Measurements from ENCODE around the gene RFNG. TPM values are rescaled to one million over a fixed set of nuclear protein-coding genes. Genes with fewer than 3 reads are reported as not detected.
A peak's percentile ranks its signal among the peaks of the same experiment; 100 is the strongest.

The RFNG gene
- total and polyA plus RNA-seq, 2 of the 4 experiments (the other 2 are of a cell fraction) = 6.8 to 47.3 TPM

DNA sequence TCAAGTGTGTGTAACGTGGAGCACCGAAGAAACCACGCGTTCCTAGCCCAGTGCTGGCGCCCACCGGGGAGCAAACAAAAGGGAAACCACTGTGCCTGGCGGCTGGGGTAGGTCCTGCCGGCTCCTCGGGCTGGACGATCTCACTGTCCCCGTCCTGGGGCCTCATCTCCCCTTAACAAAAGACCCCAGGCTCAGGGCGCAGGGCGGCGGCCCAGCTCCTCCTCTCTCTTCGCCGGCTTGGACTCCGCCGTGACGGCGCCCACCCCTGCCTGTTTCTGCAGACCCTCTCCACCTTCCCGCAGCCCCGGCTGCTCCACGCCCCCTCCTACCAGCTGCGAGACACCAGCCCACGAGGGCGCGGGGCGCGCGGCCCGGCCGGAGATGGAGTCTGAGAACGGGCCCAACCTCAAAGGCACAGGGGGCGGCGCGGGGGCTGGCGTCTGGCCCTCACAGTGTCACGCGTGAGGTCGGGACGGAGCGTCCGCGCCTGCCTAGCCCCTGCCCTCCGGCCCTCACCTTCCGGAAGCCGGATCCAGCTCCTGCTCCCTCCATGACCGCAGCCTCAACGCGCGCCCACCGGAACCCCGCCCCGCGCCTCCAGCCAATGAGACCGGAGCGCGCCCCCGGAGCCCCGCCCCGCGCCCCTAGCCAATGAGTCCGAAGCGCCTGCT, 29.2 kb downstream of the RFNG start, which contains the start of gene CENPX:
Gene CENPX (minus strand): TSS at position 569 of the 671 bp plus-strand sequence. CDS start 17 bp downstream, at position 552.
- Histone ChIP-seq H3K18ac (ENCODE audit: low read depth, low read length) (no peak within 1 kb of the TSS), H3K56ac (ENCODE audit: extremely low read depth, insufficient read depth, low read length) (peak within 1 kb of the TSS; percentile 59; the same call in 1 of the 2 replicates), H3K4me1 (ENCODE audit: control insufficient read depth, insufficient read depth, low read length) (peaks cover 13% of the 10 kb centered on the region), H2AK5ac (ENCODE audit: low read depth, low read length) (peak within 1 kb of the TSS; percentile 70), H2BK15ac (ENCODE audit: low read depth, low read length) (no peak within 1 kb of the TSS), H3K4me3 (ENCODE audit: insufficient read depth, low read depth, low read length) (peak within 1 kb of the TSS; percentile 92), H3K36me3 (ENCODE audit: control insufficient read depth, insufficient read depth, low read length) (peaks cover 5% of the 10 kb centered on the region; the same call in 1 of the 2 replicates), H2AK9ac (replicated peaks; ENCODE audit: low read depth, low read length, poor library complexity) (peak within 1 kb of the TSS; percentile 90), H2BK5ac (ENCODE audit: low read depth, low read length, poor library complexity, severe bottlenecking) (no peak within 1 kb of the TSS), H3K9ac (ENCODE audit: low read depth, low read length) (peak within 1 kb of the TSS; percentile 81), H3K9me3 (ENCODE audit: control insufficient read depth, insufficient read depth, low read length) (no peaks in the 10 kb centered on the region), H4K91ac (ENCODE audit: insufficient read depth, low read depth, low read length) (peak within 1 kb of the TSS; percentile 1; the same call in 1 of the 2 replicates), H4K20me1 (ENCODE audit: insufficient read depth, low read length) (peaks cover 24% of the 10 kb centered on the region), H3K9me1 (ENCODE audit: insufficient read depth, low read length) (no peaks in the 10 kb centered on the region), H4K5ac (ENCODE audit: low read depth, low read length) (no peak within 1 kb of the TSS), H3K79me1 (ENCODE audit: low read depth in 1 of 2, low read length in 2 of 2) (peaks cover 12 to 46% of the 10 kb centered on the region in 2 experiments), H4K8ac (ENCODE audit: low read depth in 2 of 2, low read length in 2 of 2) (peak within 1 kb of the TSS; percentile 67 to 78; a peak in 2 of 4 replicates), H3K4me2 (ENCODE audit: low read depth, low read length) (peak within 1 kb of the TSS; percentile 99), H2BK20ac (ENCODE audit: low read depth, low read length) (no peak within 1 kb of the TSS), H3K27me3 (ENCODE audit: control insufficient read depth, insufficient read depth, low read length) (no peaks in the 10 kb centered on the region), H3K23ac (ENCODE audit: low read depth, low read length) (peak within 1 kb of the TSS; percentile 70), H3K4ac (ENCODE audit: low read depth, low read length) (peak within 1 kb of the TSS; percentile 64), H2BK120ac (ENCODE audit: low read depth, low read length) (no peak within 1 kb of the TSS; the same call in 1 of the 2 replicates), H2AFZ (replicated peaks; ENCODE audit: low read length, poor library complexity) (peak within 1 kb of the TSS; percentile 98), H3K14ac (replicated peaks; ENCODE audit: low read depth, low read length) (peak within 1 kb of the TSS; percentile 23; the same call in 1 of the 2 replicates), H3K27ac (ENCODE audit: insufficient read depth, low read length) (peak within 1 kb of the TSS; percentile 51; the same call in 1 of the 2 replicates)
- TF ChIP-seq NFE2L2 (IDR thresholded peaks at IDR 0.05; ENCODE audit: low read depth, low read length) = no peak
- TF ChIP-seq, protein P1, sequence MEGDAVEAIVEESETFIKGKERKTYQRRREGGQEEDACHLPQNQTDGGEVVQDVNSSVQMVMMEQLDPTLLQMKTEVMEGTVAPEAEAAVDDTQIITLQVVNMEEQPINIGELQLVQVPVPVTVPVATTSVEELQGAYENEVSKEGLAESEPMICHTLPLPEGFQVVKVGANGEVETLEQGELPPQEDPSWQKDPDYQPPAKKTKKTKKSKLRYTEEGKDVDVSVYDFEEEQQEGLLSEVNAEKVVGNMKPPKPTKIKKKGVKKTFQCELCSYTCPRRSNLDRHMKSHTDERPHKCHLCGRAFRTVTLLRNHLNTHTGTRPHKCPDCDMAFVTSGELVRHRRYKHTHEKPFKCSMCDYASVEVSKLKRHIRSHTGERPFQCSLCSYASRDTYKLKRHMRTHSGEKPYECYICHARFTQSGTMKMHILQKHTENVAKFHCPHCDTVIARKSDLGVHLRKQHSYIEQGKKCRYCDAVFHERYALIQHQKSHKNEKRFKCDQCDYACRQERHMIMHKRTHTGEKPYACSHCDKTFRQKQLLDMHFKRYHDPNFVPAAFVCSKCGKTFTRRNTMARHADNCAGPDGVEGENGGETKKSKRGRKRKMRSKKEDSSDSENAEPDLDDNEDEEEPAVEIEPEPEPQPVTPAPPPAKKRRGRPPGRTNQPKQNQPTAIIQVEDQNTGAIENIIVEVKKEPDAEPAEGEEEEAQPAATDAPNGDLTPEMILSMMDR (conservative IDR thresholded peaks at IDR 0.05; ENCODE audit: low read depth, low read length) = no peak
- TF ChIP-seq, protein P2, sequence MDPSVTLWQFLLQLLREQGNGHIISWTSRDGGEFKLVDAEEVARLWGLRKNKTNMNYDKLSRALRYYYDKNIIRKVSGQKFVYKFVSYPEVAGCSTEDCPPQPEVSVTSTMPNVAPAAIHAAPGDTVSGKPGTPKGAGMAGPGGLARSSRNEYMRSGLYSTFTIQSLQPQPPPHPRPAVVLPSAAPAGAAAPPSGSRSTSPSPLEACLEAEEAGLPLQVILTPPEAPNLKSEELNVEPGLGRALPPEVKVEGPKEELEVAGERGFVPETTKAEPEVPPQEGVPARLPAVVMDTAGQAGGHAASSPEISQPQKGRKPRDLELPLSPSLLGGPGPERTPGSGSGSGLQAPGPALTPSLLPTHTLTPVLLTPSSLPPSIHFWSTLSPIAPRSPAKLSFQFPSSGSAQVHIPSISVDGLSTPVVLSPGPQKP (IDR thresholded peaks at IDR 0.05; ENCODE audit: borderline replicate concordance, low read depth, low read length) = no peak
- no peak for TF ChIP-seq MAFK (IDR thresholded peaks at IDR 0.05; ENCODE audit: low read depth, low read length)
- peak; percentile 45; the same call in 1 of the 2 replicates for TF ChIP-seq MXI1 (IDR thresholded peaks at IDR 0.05; ENCODE audit: borderline replicate concordance, low read depth, low read length)
- peak; percentile 49; the same call in 1 of the 2 replicates for TF ChIP-seq POLR2A (IDR thresholded peaks at IDR 0.05; ENCODE audit: low read depth, low read length)
- no peak for TF ChIP-seq CHD1 (IDR thresholded peaks at IDR 0.05; ENCODE audit: low read depth, low read length)
- no peak for TF ChIP-seq FOS (IDR thresholded peaks at IDR 0.05; ENCODE audit: low read depth, low read length)
- no peak for TF ChIP-seq MAZ (IDR thresholded peaks at IDR 0.05; ENCODE audit: borderline replicate concordance, low read depth, low read length)
- no peak for TF ChIP-seq RFX5 (IDR thresholded peaks at IDR 0.05; ENCODE audit: low read depth, low read length)
- no peak for TF ChIP-seq BHLHE40 (IDR thresholded peaks at IDR 0.05; ENCODE audit: low read depth, low read length)
- no peak for TF ChIP-seq RAD21 (IDR thresholded peaks at IDR 0.05; ENCODE audit: low read length)
- TF ChIP-seq SMC3 (IDR thresholded peaks at IDR 0.05; ENCODE audit: low read depth, low read length) = no peak
- TF ChIP-seq, protein P3, sequence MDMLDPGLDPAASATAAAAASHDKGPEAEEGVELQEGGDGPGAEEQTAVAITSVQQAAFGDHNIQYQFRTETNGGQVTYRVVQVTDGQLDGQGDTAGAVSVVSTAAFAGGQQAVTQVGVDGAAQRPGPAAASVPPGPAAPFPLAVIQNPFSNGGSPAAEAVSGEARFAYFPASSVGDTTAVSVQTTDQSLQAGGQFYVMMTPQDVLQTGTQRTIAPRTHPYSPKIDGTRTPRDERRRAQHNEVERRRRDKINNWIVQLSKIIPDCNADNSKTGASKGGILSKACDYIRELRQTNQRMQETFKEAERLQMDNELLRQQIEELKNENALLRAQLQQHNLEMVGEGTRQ (IDR thresholded peaks at IDR 0.05; ENCODE audit: low read depth, low read length) = no peak
- in situ Hi-C loops (cut with MboI; ENCODE audit: low sequenced_read_pairs) (no loop called here), intact Hi-C loops (cut with micrococcal nuclease) (loop anchor here (2.0 kb wide), 1 partner anchor 150 kb away; no protein-coding TSS in a partner anchor), dilution Hi-C loops (cut with HindIII; ENCODE audit: low sequenced_read_pairs, unreplicated experiment) (no loop called here)
- no peak for DNase-seq
- WGBS, 2 experiments (ENCODE audit: extremely low coverage in 2 of 2, insufficient read length in 1 of 2) = 0% methylated on average over 25 of the region's 64 CpGs; no CpG with 5 or more reads in 1 of the 2 experiments
- POLR2A ChIA-PET (ENCODE audit: unreplicated experiment) = no interaction called here
- CTCF ChIA-PET = interaction anchor here (1.0 to 1.3 kb wide), 2 partner anchors 15 to 63 kb away, joined by 3 to 11 read pairs; partner anchors contain the start of gene DCXR
- ATAC-seq (ENCODE audit: low read depth) = no peak; the same call in 1 of the 2 replicates
- no TSS peak for BruUV-seq (replicated peaks)
